Stimulated activated naive B cell treated with anti-CD40 and anti-IgM and Interleukin-4, amounts not matched to agents 10 μg/mL and 1 μg/mL and 100 μg/mL, for 72 hours (primary cell): ENCODE data around the gene URB2.
"Not testable (repeated sequence)": the region's sequence is repeated elsewhere in the genome, so short reads cannot be mapped to it uniquely, and the experiment has no call there.

Source experiments
- ATAC-seq, 2 donors: fragments of 150-1000 bp; cut with Tn5 transposase; replicated peaks; 2 replicates each; pipeline ENCODE4 v1.10.0; 2021; ENCODE audit warnings: moderate library complexity in 1 of 2
- DNase-seq: peaks from one replicate; pipeline ENCODE4 v3.0.0; 2021
- H3K27ac Mint-ChIP-seq: one replicate; pipeline ENCODE4 v1.8.0; 2022; ENCODE audit warnings: mild to moderate bottlenecking, mixed read lengths
- H3K27me3 Mint-ChIP-seq, 2 donors: one replicate each; pipeline ENCODE4 v1.8.0; 2022; ENCODE audit warnings: mixed read lengths in 2 of 2
- H3K36me3 Mint-ChIP-seq, 2 donors: one replicate each; pipeline ENCODE4 v1.8.0; 2022; ENCODE audit warnings: mixed read lengths in 2 of 2, mild to moderate bottlenecking in 1 of 2
- H3K4me1 Mint-ChIP-seq, 2 donors: one replicate each; pipeline ENCODE4 v1.8.0; 2022; ENCODE audit warnings: mixed read lengths in 2 of 2, mild to moderate bottlenecking in 1 of 2
- H3K4me3 Mint-ChIP-seq, 2 donors: one replicate each; pipeline ENCODE4 v1.8.0; 2022; ENCODE audit warnings: mild to moderate bottlenecking in 2 of 2, mixed read lengths in 2 of 2, moderate library complexity in 1 of 2
- H3K9me3 Mint-ChIP-seq, 2 donors: one replicate each; pipeline ENCODE4 v1.8.0; 2022; ENCODE audit warnings: mixed read lengths in 2 of 2, mild to moderate bottlenecking in 1 of 2

URB2 gene

GRCh38 chr1:229625915-229626831 is at the start of gene URB2, which contains the start of gene TAF5L:
Gene URB2, plus strand, starts transcription at chr1:229626247. Its CDS starts 1,387 bp downstream, at chr1:229627634.
Gene TAF5L, minus strand, starts transcription at chr1:229626122. Its CDS starts 11,640 bp downstream, at chr1:229614482.
- Mint-ChIP-seq H3K27me3 (no peaks in the 10 kb centered on the region), H3K4me1 (peaks cover 21 to 60% of the 10 kb centered on the region in 2 donors), H3K27ac (peak within 1 kb of the TSS; percentile 97), H3K36me3 (peaks cover 18 to 40% of the 10 kb centered on the region in 2 donors), H3K9me3 (no peaks in the 10 kb centered on the region), H3K4me3 (peak within 1 kb of the TSS; percentile 99 to 100)
- peak; percentile 89 for DNase-seq
- peak; percentile 91 to 93 for ATAC-seq

GRCh38 chr1:229578168-229579058 is 47.6 kb upstream of the URB2 start:
- no peaks in the 10 kb centered on the region for H3K9me3 Mint-ChIP-seq
- DNase-seq, result peak; percentile 40
- peak overlapping the region; percentile 36 to 76 for H3K4me3 Mint-ChIP-seq
- H3K4me1 Mint-ChIP-seq, result peaks cover 24 to 44% of the 10 kb centered on the region in 2 donors
- ATAC-seq, result peak; percentile 47 to 63
- no peaks in the 10 kb centered on the region for H3K36me3 Mint-ChIP-seq
- no peaks in the 10 kb centered on the region for H3K27me3 Mint-ChIP-seq
- H3K27ac Mint-ChIP-seq, result peak overlapping the region; percentile 86

DNA sequence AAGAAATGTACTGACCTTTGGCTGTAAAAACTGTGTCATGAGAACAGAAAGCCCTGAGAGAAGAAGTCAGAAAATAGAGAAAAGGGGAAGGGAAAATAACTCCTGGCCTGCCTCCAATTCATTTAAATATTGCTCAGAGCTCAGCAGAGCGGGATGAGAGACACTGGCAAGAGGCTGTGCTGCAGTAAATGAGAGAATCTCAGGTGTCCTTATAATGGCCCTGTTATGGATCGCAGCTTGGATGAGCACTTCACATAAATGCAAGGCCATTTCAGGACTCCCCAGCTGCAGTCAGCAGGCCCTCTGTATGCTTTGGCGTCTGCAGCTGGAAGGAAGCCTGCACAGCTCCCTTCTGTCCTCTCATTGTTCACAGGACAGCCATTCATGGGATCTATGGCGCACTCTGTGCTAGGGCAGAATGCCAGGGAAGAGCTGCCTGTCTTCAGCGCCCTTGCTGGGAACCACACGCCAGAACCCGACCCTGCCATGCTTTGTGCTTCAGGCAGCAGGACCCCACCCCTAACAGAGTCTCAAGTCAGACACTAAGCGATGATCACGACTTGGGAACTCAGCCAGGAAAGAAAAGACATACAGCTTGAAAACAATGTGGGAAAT is 46.9 kb upstream of the URB2 start:
- Mint-ChIP-seq H3K27ac (peak overlapping the region; percentile 86), H3K9me3 (no peaks in the 10 kb centered on the region), H3K4me1 (peaks cover 19 to 37% of the 10 kb centered on the region in 2 donors), H3K27me3 (no peaks in the 10 kb centered on the region), H3K36me3 (no peaks in the 10 kb centered on the region), H3K4me3 (peak overlapping the region; percentile 36 to 76)
- ATAC-seq, result peak; percentile 96
- DNase-seq, result no peak

- no peak overlapping the region for H3K4me3 Mint-ChIP-seq
- no peaks in the 10 kb centered on the region for H3K27me3 Mint-ChIP-seq
- peaks cover 0 to 4% of the 10 kb centered on the region in 2 donors for H3K36me3 Mint-ChIP-seq
- DNase-seq (no peak), ATAC-seq (no peak)
- H3K9me3 Mint-ChIP-seq, result no peaks in the 10 kb centered on the region
- H3K27ac Mint-ChIP-seq, result no peak overlapping the region
- peaks cover 19 to 34% of the 10 kb centered on the region in 2 donors for H3K4me1 Mint-ChIP-seq
Observed at GRCh38 chr1:229581485-229581884, 44.6 kb upstream of the URB2 start.

DNA sequence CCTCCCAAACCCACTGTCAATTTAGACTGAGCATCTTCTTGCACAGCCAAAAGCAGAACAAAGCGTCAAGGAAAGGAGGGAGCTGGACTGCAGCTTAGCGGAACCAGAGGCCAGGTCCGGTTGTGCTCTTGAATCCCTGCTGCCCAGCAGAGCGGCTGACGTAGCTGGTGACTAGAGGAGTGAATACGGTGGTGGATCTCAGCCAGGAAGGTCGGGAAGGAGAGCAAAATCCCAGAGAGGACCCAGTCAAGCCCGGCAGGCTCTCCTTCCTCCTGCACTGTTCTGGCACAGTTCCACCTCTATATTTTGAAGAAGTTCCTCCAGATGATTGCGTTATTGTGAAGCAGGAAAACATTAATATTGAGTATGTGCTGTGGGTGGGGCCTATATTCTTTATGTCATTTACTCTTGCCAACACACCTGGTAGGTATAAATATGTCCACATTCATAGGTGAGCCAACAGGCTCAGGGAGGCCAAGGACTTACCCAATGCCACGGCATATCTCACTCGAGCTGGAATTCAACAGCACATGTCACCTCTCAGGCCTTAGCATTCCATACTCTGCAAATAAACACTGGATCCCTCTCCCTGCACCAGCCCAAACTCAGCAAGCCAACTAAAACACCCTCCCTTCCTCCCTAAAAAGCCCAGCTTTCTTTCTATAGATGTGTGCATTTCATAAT is 43.9 kb upstream of the URB2 start:
- H3K4me3 Mint-ChIP-seq, result no peak overlapping the region
- H3K27me3 Mint-ChIP-seq, result no peaks in the 10 kb centered on the region
- no peaks in the 10 kb centered on the region for H3K9me3 Mint-ChIP-seq
- H3K27ac Mint-ChIP-seq, result no peak overlapping the region
- DNase-seq (no peak), ATAC-seq (no peak)
- peaks cover 0 to 4% of the 10 kb centered on the region in 2 donors for H3K36me3 Mint-ChIP-seq
- H3K4me1 Mint-ChIP-seq, result peaks cover 19 to 29% of the 10 kb centered on the region in 2 donors

- H3K4me1 Mint-ChIP-seq, result peaks cover 17 to 23% of the 10 kb centered on the region in 2 donors
Observed at GRCh38 chr1:229582715-229583114, 43.3 kb upstream of the URB2 start.

GRCh38 chr1:229585338-229585737 is 40.7 kb upstream of the URB2 start:
- H3K27me3 Mint-ChIP-seq, result no peaks in the 10 kb centered on the region
- DNase-seq (no peak), ATAC-seq (no peak)
- H3K27ac Mint-ChIP-seq, result no peak overlapping the region
- H3K4me3 Mint-ChIP-seq, result no peak overlapping the region
- no peaks in the 10 kb centered on the region for H3K4me1 Mint-ChIP-seq
- H3K36me3 Mint-ChIP-seq, result peaks cover 3 to 7% of the 10 kb centered on the region in 2 donors
- no peaks in the 10 kb centered on the region for H3K9me3 Mint-ChIP-seq

More at GRCh38 chr1:229582715-229583114, 43.3 kb upstream of the URB2 start:
- H3K27ac Mint-ChIP-seq, result no peak overlapping the region
- no peak for DNase-seq
- peaks cover 0 to 4% of the 10 kb centered on the region in 2 donors for H3K36me3 Mint-ChIP-seq
- ATAC-seq, result no peak
- no peaks in the 10 kb centered on the region for H3K9me3 Mint-ChIP-seq
- no peaks in the 10 kb centered on the region for H3K27me3 Mint-ChIP-seq
- no peak overlapping the region for H3K4me3 Mint-ChIP-seq

DNA sequence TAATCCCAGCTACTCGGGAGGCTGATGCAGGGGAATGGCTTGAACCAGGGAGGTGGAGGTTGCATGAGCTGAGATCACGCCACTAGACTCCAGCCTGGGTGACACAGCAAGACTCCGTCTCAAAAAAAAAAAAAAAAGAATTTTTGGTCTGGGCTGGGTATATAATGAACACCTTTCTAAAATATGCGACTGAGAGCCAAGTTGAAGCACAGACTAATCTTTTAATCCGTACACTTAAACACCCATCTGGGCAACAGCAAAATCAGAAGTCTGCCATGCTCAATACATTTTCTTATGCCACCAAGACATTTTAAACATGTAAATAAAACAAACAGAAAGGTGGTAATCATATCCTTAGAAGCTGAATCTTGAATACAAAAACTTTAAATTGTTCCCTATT is 35.9 kb upstream of the URB2 start:
- peaks cover 28 to 34% of the 10 kb centered on the region in 2 donors for H3K36me3 Mint-ChIP-seq

GRCh38 chr1:229593800-229594199 is 32.2 kb upstream of the URB2 start:
- H3K9me3 Mint-ChIP-seq, result no peaks in the 10 kb centered on the region
- no peak for ATAC-seq
- no peak for DNase-seq
- no peak overlapping the region for H3K4me3 Mint-ChIP-seq
- no peaks in the 10 kb centered on the region for H3K27me3 Mint-ChIP-seq
- H3K27ac Mint-ChIP-seq, result no peak overlapping the region
- peaks cover 15 to 26% of the 10 kb centered on the region in 2 donors for H3K4me1 Mint-ChIP-seq
- peaks cover 31 to 60% of the 10 kb centered on the region in 2 donors for H3K36me3 Mint-ChIP-seq

More for the DNA sequence above, 35.9 kb upstream of the URB2 start:
- no peak overlapping the region for H3K4me3 Mint-ChIP-seq
- peaks cover 0 to 3% of the 10 kb centered on the region in 2 donors for H3K4me1 Mint-ChIP-seq
- DNase-seq, result no peak
- H3K27me3 Mint-ChIP-seq, result no peaks in the 10 kb centered on the region
- no peak overlapping the region for H3K27ac Mint-ChIP-seq
- ATAC-seq, result no peak
- H3K9me3 Mint-ChIP-seq, result no peaks in the 10 kb centered on the region

GRCh38 chr1:229594227-229595008 is 31.6 kb upstream of the URB2 start:
- Mint-ChIP-seq H3K36me3 (peaks cover 34 to 63% of the 10 kb centered on the region in 2 donors), H3K27ac (no peak overlapping the region), H3K9me3 (no peaks in the 10 kb centered on the region), H3K4me1 (peaks cover 16 to 26% of the 10 kb centered on the region in 2 donors), H3K27me3 (no peaks in the 10 kb centered on the region), H3K4me3 (no peak overlapping the region)
- DNase-seq (no peak), ATAC-seq (no peak)

GRCh38 chr1:229595876-229596275 is 30.2 kb upstream of the URB2 start:
- DNase-seq, H3K9me3 Mint-ChIP-seq, H3K27ac Mint-ChIP-seq, H3K27me3 Mint-ChIP-seq, ATAC-seq, H3K4me3 Mint-ChIP-seq: not testable (repeated sequence)
- Mint-ChIP-seq H3K36me3 (peaks cover 39 to 70% of the 10 kb centered on the region in 2 donors), H3K4me1 (peaks cover 20 to 26% of the 10 kb centered on the region in 2 donors)

DNA sequence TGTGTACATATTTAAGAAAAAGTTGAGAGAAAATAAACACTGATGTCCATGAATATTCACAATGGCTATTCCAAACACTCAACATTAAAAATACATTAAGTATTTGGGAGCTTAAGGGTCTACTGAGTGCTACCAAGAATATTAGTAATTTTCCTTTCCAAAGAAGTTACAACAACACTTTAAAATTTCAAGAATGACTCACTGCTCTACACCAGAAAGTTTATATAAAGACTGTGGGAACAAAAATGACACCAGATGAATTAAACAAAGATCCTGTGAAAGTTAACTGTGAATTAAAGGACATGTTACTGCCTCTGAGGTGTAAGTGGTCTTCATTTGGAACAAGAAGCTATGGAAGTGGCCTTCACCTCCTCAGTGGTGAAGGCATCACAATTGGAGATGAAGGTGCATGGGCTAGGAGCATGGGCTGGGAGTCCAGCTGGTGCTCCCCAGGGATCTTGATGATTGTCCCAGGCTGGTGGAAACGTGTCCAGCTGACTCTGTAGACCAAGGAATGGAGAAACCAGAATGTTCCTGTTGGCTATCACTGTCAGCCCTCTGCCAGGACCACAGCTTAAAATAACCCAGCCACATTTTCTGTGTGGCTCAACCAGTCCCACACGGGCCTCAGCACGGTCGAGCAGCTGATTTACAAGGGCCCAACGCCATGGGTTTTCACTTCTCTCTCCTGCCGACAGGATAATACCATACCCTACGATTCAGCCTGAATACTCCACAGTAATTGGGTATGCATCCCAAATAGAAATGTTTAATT is 28.9 kb upstream of the URB2 start:
- H3K27ac Mint-ChIP-seq, result peak overlapping the region; percentile 80

More for the DNA sequence above, 28.9 kb upstream of the URB2 start:
- Mint-ChIP-seq H3K4me1 (peaks cover 20 to 26% of the 10 kb centered on the region in 2 donors), H3K9me3 (no peaks in the 10 kb centered on the region), H3K27me3 (no peaks in the 10 kb centered on the region), H3K4me3 (peak overlapping the region; percentile 22 to 53), H3K36me3 (peaks cover 40 to 76% of the 10 kb centered on the region in 2 donors)
- DNase-seq, result no peak
- peak; percentile 63 to 78 for ATAC-seq
